Activated CD4-positive, alpha-beta T cell treated with anti-CD3 and anti-CD28 coated beads, Interleukin-2, amount 10 ng/mL, durations not matched to agents 24 days and 14 days (primary cell): Measurements from ENCODE around the gene CD93. TPM values are rescaled to one million over a fixed set of nuclear protein-coding genes. Genes with fewer than 3 reads are reported as not detected.

Experiments used
- DNase-seq: peaks from one replicate; pipeline ENCODE4 v3.0.0; 2022
- H3K27ac Mint-ChIP-seq: one replicate; pipeline ENCODE4 v1.8.0; 2022; ENCODE audit warnings: mild to moderate bottlenecking, mixed read lengths
- H3K27me3 Mint-ChIP-seq: one replicate; pipeline ENCODE4 v1.8.0; 2022; ENCODE audit warnings: mixed read lengths
- H3K36me3 Mint-ChIP-seq: one replicate; pipeline ENCODE4 v1.8.0; 2022; ENCODE audit warnings: low read depth, mild to moderate bottlenecking, mixed read lengths
- H3K4me1 Mint-ChIP-seq: one replicate; pipeline ENCODE4 v1.8.0; 2021; ENCODE audit warnings: mixed read lengths
- H3K4me3 Mint-ChIP-seq: one replicate; pipeline ENCODE4 v1.8.0; 2022; ENCODE audit warnings: mild to moderate bottlenecking, moderate library complexity, mixed read lengths
- H3K9me3 Mint-ChIP-seq: one replicate; pipeline ENCODE4 v1.8.0; 2021; ENCODE audit warnings: mixed read lengths
- intact Hi-C: fragments of 100-400 bp; cut with micrococcal nuclease; formaldehyde crosslinking; loops from one replicate; pipeline ENCODE4 v1.15.1; 2023
- total RNA-seq: library from RNA; stranded (reverse); gene quantifications from 2 replicates; pipeline ENCODE4 v1.2.3, GENCODE V29; 2022

Gene CD93
- total RNA-seq, 1 donor from 2014 or later, result 1.5 TPM

DNA sequence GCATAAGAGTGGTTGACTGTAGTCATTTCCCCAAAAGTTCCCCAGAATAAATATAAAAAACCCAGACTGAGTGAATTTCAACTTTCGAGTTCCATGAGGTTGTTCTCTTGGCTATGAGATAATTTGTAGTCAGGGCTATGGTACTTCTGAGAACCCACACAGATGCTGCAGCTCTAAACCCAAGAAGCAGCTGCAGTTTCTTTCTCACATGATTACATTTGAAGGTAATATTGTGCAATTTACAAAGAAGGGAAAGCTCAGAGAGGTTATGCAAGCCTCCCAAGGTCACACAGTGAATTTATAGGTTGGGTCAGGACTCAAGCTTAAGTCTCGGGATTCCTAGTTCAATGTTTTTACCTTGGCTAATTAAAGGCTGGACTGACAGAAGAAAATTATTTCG is 29.7 kb upstream of the CD93 start:
- H3K4me3 Mint-ChIP-seq, result no peak overlapping the region
- no peaks in the 10 kb centered on the region for H3K36me3 Mint-ChIP-seq
- no peaks in the 10 kb centered on the region for H3K4me1 Mint-ChIP-seq
- intact Hi-C loops, result no loop called here
- DNase-seq, result no peak
- no peak overlapping the region for H3K27ac Mint-ChIP-seq
- H3K27me3 Mint-ChIP-seq, result no peaks in the 10 kb centered on the region
- H3K9me3 Mint-ChIP-seq, result no peaks in the 10 kb centered on the region

GRCh38 chr20:23114448-23115082 is 28.4 kb upstream of the CD93 start:
- H3K27me3 Mint-ChIP-seq, result no peaks in the 10 kb centered on the region
- H3K36me3 Mint-ChIP-seq, result no peaks in the 10 kb centered on the region
- H3K4me1 Mint-ChIP-seq, result no peaks in the 10 kb centered on the region
- intact Hi-C loops, result no loop called here
- no peaks in the 10 kb centered on the region for H3K9me3 Mint-ChIP-seq
- H3K27ac Mint-ChIP-seq, result no peak overlapping the region
- H3K4me3 Mint-ChIP-seq, result no peak overlapping the region
- no peak for DNase-seq

GRCh38 chr20:23114018-23114417 is 27.9 kb upstream of the CD93 start:
- Mint-ChIP-seq H3K27me3 (no peaks in the 10 kb centered on the region), H3K9me3 (no peaks in the 10 kb centered on the region), H3K4me1 (no peaks in the 10 kb centered on the region), H3K36me3 (no peaks in the 10 kb centered on the region), H3K27ac (no peak overlapping the region), H3K4me3 (no peak overlapping the region)
- DNase-seq, result no peak
- intact Hi-C loops, result no loop called here

- Mint-ChIP-seq H3K27me3 (no peaks in the 10 kb centered on the region), H3K4me1 (no peaks in the 10 kb centered on the region), H3K4me3 (no peak overlapping the region), H3K9me3 (no peaks in the 10 kb centered on the region), H3K27ac (no peak overlapping the region), H3K36me3 (no peaks in the 10 kb centered on the region)
- no peak for DNase-seq
- intact Hi-C loops, result no loop called here
These were observed 26.5 kb upstream of the CD93 start for GRCh38 chr20:23112595-23112994.

GRCh38 chr20:23111944-23112342 is 25.8 kb upstream of the CD93 start:
- intact Hi-C loops, result no loop called here
- H3K36me3 Mint-ChIP-seq, result no peaks in the 10 kb centered on the region

GRCh38 chr20:23111307-23111943 is 25.3 kb upstream of the CD93 start:
- H3K36me3 Mint-ChIP-seq, result no peaks in the 10 kb centered on the region
- H3K4me1 Mint-ChIP-seq, result no peaks in the 10 kb centered on the region
- no peak for DNase-seq
- intact Hi-C loops, result no loop called here
- H3K27me3 Mint-ChIP-seq, result peaks cover 2% of the 10 kb centered on the region
- no peak overlapping the region for H3K4me3 Mint-ChIP-seq
- H3K27ac Mint-ChIP-seq, result no peak overlapping the region
- H3K9me3 Mint-ChIP-seq, result no peaks in the 10 kb centered on the region

More at GRCh38 chr20:23111944-23112342, 25.8 kb upstream of the CD93 start:
- no peak for DNase-seq
- Mint-ChIP-seq H3K27ac (no peak overlapping the region), H3K9me3 (no peaks in the 10 kb centered on the region), H3K4me1 (no peaks in the 10 kb centered on the region), H3K4me3 (no peak overlapping the region), H3K27me3 (no peaks in the 10 kb centered on the region)

DNA sequence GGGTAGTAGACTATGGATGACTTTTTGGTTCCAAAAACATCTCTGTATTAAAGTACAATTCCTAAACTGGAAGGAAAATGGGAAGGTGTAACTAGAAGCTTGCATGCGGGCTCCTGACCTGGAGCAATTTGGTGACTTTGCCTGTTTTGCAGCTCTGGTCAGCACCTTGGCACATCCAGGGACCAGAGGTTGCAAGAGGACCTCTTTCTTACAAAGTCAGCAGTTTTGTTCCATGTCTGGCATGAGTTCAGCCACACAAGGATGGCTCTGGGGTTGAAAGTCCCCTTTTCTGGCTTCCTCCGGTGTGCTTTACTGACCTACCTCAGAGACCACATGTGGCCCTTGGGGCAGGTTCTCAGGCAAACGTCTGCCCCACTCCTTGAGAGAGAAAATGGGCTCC is 22.7 kb upstream of the CD93 start:
- H3K9me3 Mint-ChIP-seq, result no peaks in the 10 kb centered on the region
- peaks cover 4% of the 10 kb centered on the region for H3K27me3 Mint-ChIP-seq
- H3K4me3 Mint-ChIP-seq, result no peak overlapping the region
- DNase-seq, result no peak
- no peak overlapping the region for H3K27ac Mint-ChIP-seq
- no peaks in the 10 kb centered on the region for H3K4me1 Mint-ChIP-seq
- H3K36me3 Mint-ChIP-seq, result no peaks in the 10 kb centered on the region
- intact Hi-C loops, result no loop called here

DNA sequence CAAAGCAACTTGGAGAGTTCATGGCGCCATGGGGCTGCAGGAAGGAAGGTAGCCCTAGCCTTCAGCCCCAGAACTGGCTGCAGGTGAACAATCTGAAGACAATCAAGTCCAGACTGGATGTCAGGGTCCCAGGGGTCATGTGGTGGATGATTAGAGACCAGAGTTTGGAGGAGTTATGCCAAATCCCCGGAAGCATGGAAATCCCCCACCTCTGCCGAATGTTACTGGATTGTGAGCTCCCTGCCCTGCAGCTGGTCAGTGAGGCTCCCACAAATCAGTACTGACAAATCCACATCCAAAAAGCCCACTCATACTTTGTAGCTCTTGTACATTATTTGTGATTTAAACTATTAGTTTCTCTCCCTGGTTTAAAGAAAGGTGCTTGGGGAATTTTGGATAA is 21.3 kb upstream of the CD93 start:
- peaks cover 4% of the 10 kb centered on the region for H3K27me3 Mint-ChIP-seq
- no peak for DNase-seq

GRCh38 chr20:23106271-23106851 is 20.2 kb upstream of the CD93 start:
- Mint-ChIP-seq H3K4me1 (no peaks in the 10 kb centered on the region), H3K36me3 (no peaks in the 10 kb centered on the region), H3K9me3 (no peaks in the 10 kb centered on the region), H3K4me3 (no peak overlapping the region), H3K27me3 (peaks cover 4% of the 10 kb centered on the region), H3K27ac (no peak overlapping the region)
- no peak for DNase-seq
- intact Hi-C loops, result no loop called here

More for the DNA sequence above, 21.3 kb upstream of the CD93 start:
- Mint-ChIP-seq H3K27ac (no peak overlapping the region), H3K4me1 (no peaks in the 10 kb centered on the region), H3K9me3 (no peaks in the 10 kb centered on the region), H3K36me3 (no peaks in the 10 kb centered on the region), H3K4me3 (no peak overlapping the region)
- intact Hi-C loops, result no loop called here

DNA sequence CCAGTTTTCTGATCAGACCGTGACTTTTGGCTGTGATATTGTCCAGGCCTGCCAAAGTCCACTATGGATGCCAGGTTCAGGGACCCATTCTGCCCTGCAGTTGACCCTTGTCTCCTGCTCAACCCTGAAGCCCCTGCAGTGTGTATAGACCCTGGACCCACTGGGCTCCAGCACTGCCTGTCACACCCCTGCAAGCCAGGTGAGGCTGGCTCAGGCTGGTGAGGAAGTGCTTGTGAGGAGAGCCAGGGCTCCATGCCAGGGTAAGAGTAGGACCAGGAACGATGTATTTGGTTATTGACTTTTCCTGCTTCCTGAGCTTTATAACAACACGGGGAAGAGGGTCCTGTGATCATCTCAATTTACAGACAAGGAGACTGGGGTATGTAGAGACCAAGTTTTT is 19.1 kb upstream of the CD93 start:
- H3K4me3 Mint-ChIP-seq, result no peak overlapping the region
- intact Hi-C loops, result no loop called here
- H3K4me1 Mint-ChIP-seq, result no peaks in the 10 kb centered on the region
- DNase-seq, result no peak
- H3K36me3 Mint-ChIP-seq, result no peaks in the 10 kb centered on the region
- H3K27ac Mint-ChIP-seq, result no peak overlapping the region
- peaks cover 4% of the 10 kb centered on the region for H3K27me3 Mint-ChIP-seq
- no peaks in the 10 kb centered on the region for H3K9me3 Mint-ChIP-seq

GRCh38 chr20:23103284-23104018 is 17.3 kb upstream of the CD93 start:
- Mint-ChIP-seq H3K9me3 (no peaks in the 10 kb centered on the region), H3K27ac (no peak overlapping the region), H3K4me3 (no peak overlapping the region), H3K27me3 (peaks cover 4% of the 10 kb centered on the region), H3K36me3 (no peaks in the 10 kb centered on the region), H3K4me1 (no peaks in the 10 kb centered on the region)
- intact Hi-C loops, result no loop called here
- DNase-seq, result no peak

DNA sequence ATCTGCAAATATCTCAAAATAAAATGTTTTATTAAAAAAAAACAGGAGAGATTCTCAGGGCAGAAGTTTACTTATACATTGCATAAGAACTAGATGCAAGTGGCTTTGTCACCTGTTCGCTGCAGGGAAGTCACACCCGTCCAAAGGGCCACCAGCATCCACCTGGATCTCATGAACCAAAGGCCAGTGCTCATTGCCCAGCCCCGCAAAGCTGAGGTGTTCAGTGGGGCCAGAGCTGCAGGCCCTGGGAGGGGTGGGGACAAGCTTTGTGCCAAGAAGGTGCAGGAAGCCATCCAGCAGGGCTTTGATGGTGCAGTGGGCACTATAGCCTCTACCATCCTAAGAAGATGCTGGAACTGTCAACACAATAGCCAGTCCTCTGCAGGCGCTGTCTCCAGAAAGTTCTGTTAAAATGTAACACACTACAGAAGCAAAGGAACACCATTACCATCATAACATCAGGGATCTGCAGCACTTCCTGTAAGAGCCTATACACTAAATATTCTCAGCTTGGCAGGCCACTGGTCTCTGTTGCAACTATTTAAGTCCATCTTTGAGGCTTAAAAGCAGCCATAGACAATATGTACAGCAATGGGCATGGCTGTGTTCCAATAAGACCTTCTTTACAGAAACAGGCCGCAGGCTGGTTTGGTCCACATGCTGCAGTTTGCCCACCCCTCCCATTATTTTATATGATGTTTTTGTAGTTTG is 15.7 kb upstream of the CD93 start:
- Mint-ChIP-seq H3K27me3 (peaks cover 4% of the 10 kb centered on the region), H3K9me3 (no peaks in the 10 kb centered on the region), H3K4me1 (no peaks in the 10 kb centered on the region), H3K27ac (no peak overlapping the region), H3K4me3 (no peak overlapping the region), H3K36me3 (no peaks in the 10 kb centered on the region)
- no peak for DNase-seq
- intact Hi-C loops, result no loop called here

- H3K36me3 Mint-ChIP-seq, result no peaks in the 10 kb centered on the region
- intact Hi-C loops, result no loop called here
- H3K27me3 Mint-ChIP-seq, result peaks cover 2% of the 10 kb centered on the region
- no peak overlapping the region for H3K27ac Mint-ChIP-seq
- H3K4me1 Mint-ChIP-seq, result no peaks in the 10 kb centered on the region
- H3K4me3 Mint-ChIP-seq, result no peak overlapping the region
- DNase-seq, result no peak
- no peaks in the 10 kb centered on the region for H3K9me3 Mint-ChIP-seq
These were observed 14.6 kb upstream of the CD93 start for GRCh38 chr20:23100720-23101107.
